ENCODE data around the gene TMOD4.

Gene TMOD4

DNA sequence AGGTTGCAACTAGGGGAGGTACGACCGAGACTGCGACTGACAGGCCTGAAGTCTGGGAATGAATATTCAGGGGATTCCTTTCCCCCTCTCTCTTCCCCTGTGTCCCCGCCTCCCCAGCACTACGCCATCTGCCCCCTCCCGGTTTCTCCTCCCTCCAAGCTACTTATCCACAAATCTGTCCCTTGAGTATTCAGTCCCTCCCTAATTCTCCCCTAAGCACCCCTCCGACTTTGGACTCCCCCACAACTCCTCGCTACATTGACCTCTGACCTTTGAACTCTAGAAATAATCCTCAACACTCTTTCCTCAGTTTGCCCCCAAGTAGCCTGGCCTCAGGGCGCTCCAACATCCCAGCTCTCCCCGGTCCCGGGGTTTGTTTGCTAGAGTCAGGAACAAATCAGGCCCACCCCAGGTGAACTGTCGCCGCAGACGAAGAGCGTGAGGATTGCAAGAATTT is 10.5 kb downstream of the TMOD4 start:
- Histone ChIP-seq H3K9me3 (no peaks in the 10 kb centered on the region), H3K4me3 (peak overlapping the region; percentile 67 to 76), H3K36me3 (peaks cover 14 to 53% (median 36%) of the 10 kb centered on the region in 3 donors), H3K27ac (peak overlapping the region; percentile 92 to 96), H3K27me3 (no peaks in the 10 kb centered on the region), H3K4me1 (peaks cover 0 to 39% (median 17%) of the 10 kb centered on the region in 4 donors)
- DNase-seq: peak in 1 of 2 donors; percentile 78
- TF ChIP-seq, protein P1, sequence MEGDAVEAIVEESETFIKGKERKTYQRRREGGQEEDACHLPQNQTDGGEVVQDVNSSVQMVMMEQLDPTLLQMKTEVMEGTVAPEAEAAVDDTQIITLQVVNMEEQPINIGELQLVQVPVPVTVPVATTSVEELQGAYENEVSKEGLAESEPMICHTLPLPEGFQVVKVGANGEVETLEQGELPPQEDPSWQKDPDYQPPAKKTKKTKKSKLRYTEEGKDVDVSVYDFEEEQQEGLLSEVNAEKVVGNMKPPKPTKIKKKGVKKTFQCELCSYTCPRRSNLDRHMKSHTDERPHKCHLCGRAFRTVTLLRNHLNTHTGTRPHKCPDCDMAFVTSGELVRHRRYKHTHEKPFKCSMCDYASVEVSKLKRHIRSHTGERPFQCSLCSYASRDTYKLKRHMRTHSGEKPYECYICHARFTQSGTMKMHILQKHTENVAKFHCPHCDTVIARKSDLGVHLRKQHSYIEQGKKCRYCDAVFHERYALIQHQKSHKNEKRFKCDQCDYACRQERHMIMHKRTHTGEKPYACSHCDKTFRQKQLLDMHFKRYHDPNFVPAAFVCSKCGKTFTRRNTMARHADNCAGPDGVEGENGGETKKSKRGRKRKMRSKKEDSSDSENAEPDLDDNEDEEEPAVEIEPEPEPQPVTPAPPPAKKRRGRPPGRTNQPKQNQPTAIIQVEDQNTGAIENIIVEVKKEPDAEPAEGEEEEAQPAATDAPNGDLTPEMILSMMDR (IDR thresholded peaks at IDR 0.05): no peak
- intact Hi-C loops (cut with DNase I; ENCODE audit: low total_unique reads): no loop called here

- intact Hi-C loops (cut with DNase I; ENCODE audit: low total_unique reads): no loop called here
- DNase-seq: peak in 1 of 2 donors; percentile 83
- H3K4me1 ChIP-seq: peaks cover 0 to 40% (median 17%) of the 10 kb centered on the region in 4 donors
Observed at GRCh38 chr1:151164732-151165280, 11.0 kb downstream of the TMOD4 start.

GRCh38 chr1:151159373-151159772 is 16.4 kb downstream of the TMOD4 start:
- TF ChIP-seq, protein P1 (IDR thresholded peaks at IDR 0.05): no peak
- intact Hi-C loops (cut with DNase I; ENCODE audit: low total_unique reads): loop anchor here (5.0 to 10.0 kb wide), 2 partner anchors 57 to 135 kb away; no protein-coding TSS in a partner anchor
- Histone ChIP-seq H3K4me1 (peaks cover 0 to 23% (median 7%) of the 10 kb centered on the region in 4 donors), H3K27me3 (no peaks in the 10 kb centered on the region), H3K9me3 (no peaks in the 10 kb centered on the region), H3K4me3 (no peak overlapping the region), H3K27ac (no peak overlapping the region), H3K36me3 (peaks cover 13 to 58% (median 50%) of the 10 kb centered on the region in 3 donors)
- DNase-seq: no peak

More at GRCh38 chr1:151164732-151165280, 11.0 kb downstream of the TMOD4 start:
- H3K27me3 ChIP-seq: no peaks in the 10 kb centered on the region
- H3K4me3 ChIP-seq: peak overlapping the region; percentile 67 to 76
- TF ChIP-seq, protein P1 (IDR thresholded peaks at IDR 0.05): peak in 1 of 2 experiments; percentile 1
- peaks cover 11 to 53% (median 36%) of the 10 kb centered on the region in 3 donors for H3K36me3 ChIP-seq
- peak overlapping the region; percentile 92 to 96 for H3K27ac ChIP-seq
- no peaks in the 10 kb centered on the region for H3K9me3 ChIP-seq

GRCh38 chr1:151158751-151159251 is 17.0 kb downstream of the TMOD4 start:
- no peak for DNase-seq
- Histone ChIP-seq H3K27ac (no peak overlapping the region), H3K4me3 (no peak overlapping the region), H3K36me3 (peaks cover 13 to 63% (median 50%) of the 10 kb centered on the region in 3 donors), H3K9me3 (no peaks in the 10 kb centered on the region), H3K27me3 (no peaks in the 10 kb centered on the region), H3K4me1 (peaks cover 0 to 17% (median 3%) of the 10 kb centered on the region in 4 donors)
- intact Hi-C loops (cut with DNase I; ENCODE audit: low total_unique reads): loop anchor here (5.0 to 10.0 kb wide), 2 partner anchors 56 to 134 kb away; no protein-coding TSS in a partner anchor
- TF ChIP-seq, protein P1 (IDR thresholded peaks at IDR 0.05): no peak

- H3K4me3 ChIP-seq: no peak overlapping the region
- no peaks in the 10 kb centered on the region for H3K9me3 ChIP-seq
- H3K27ac ChIP-seq: no peak overlapping the region
- H3K36me3 ChIP-seq: peaks cover 13 to 63% (median 50%) of the 10 kb centered on the region in 3 donors
- peaks cover 0 to 12% (median under 1%) of the 10 kb centered on the region in 4 donors for H3K4me1 ChIP-seq
- intact Hi-C loops (cut with DNase I; ENCODE audit: low total_unique reads): loop anchor here (5.0 to 10.0 kb wide), 2 partner anchors 56 to 134 kb away; no protein-coding TSS in a partner anchor
- TF ChIP-seq, protein P1 (IDR thresholded peaks at IDR 0.05): no peak
- H3K27me3 ChIP-seq: no peaks in the 10 kb centered on the region
- DNase-seq: no peak
Observed at GRCh38 chr1:151158326-151158725, 17.5 kb downstream of the TMOD4 start.
